AML-193 (cell line): ENCODE results near the gene CEP192.
"Not testable (repeated sequence)": the region's sequence is repeated elsewhere in the genome, so short reads cannot be mapped to it uniquely, and the experiment has no call there.

Experiments used
- DNase-seq, 2 experiments: peaks; one replicate each; lab custom pipeline; 2025; lab: John Stamatoyannopoulos, UW

CEP192 gene

GRCh38 chr18:13035249-13035914, 44.2 kb downstream of the CEP192 start:
- no peak for DNase-seq

GRCh38 chr18:13036622-13037320, 45.6 kb downstream of the CEP192 start:
- no peak for DNase-seq

GRCh38 chr18:13039806-13040205, 48.6 kb downstream of the CEP192 start:
- DNase-seq: no peak

GRCh38 chr18:13043066-13043465, 51.9 kb downstream of the CEP192 start:
- DNase-seq: no peak

GRCh38 chr18:13048061-13048595, 57.0 kb downstream of the CEP192 start:
- peak; percentile 61 to 68 for DNase-seq

- no peak for DNase-seq
Measured at GRCh38 chr18:13051159-13051558, 60.0 kb downstream of the CEP192 start.

GRCh38 chr18:13051950-13052349, 60.8 kb downstream of the CEP192 start:
- DNase-seq: peak; percentile 54

- no peak for DNase-seq
Measured at GRCh38 chr18:13054336-13054735, 63.2 kb downstream of the CEP192 start.

- no peak for DNase-seq
Measured at GRCh38 chr18:13061630-13062189, 70.5 kb downstream of the CEP192 start.

- no peak for DNase-seq
Measured at GRCh38 chr18:13067124-13067523, 76.0 kb downstream of the CEP192 start.

- no peak for DNase-seq
Measured at GRCh38 chr18:13067966-13068365, 76.8 kb downstream of the CEP192 start.

GRCh38 chr18:13070460-13070859, 79.3 kb downstream of the CEP192 start:
- no peak for DNase-seq

GRCh38 chr18:13076886-13077285, 85.7 kb downstream of the CEP192 start:
- DNase-seq: no peak

- no peak for DNase-seq
Measured at GRCh38 chr18:13077473-13077872, 86.3 kb downstream of the CEP192 start.

GRCh38 chr18:13078065-13078464, 86.9 kb downstream of the CEP192 start:
- DNase-seq: not testable (repeated sequence)

GRCh38 chr18:13086906-13087305, 95.7 kb downstream of the CEP192 start:
- no peak for DNase-seq

- DNase-seq: no peak
Measured at GRCh38 chr18:13095466-13095865, 104.3 kb downstream of the CEP192 start.

- no peak for DNase-seq
Measured at GRCh38 chr18:13096232-13096631, 105.1 kb downstream of the CEP192 start.

GRCh38 chr18:13096719-13097118, 105.6 kb downstream of the CEP192 start:
- DNase-seq: no peak

- DNase-seq: not testable (repeated sequence)
Measured at GRCh38 chr18:13098104-13098503, 106.9 kb downstream of the CEP192 start.

GRCh38 chr18:13099113-13099512, 108.0 kb downstream of the CEP192 start:
- no peak for DNase-seq

- no peak for DNase-seq
Measured at GRCh38 chr18:13100942-13101658, 109.9 kb downstream of the CEP192 start.
